Measurements from ENCODE around the gene CEP55.

The CEP55 gene

DNA sequence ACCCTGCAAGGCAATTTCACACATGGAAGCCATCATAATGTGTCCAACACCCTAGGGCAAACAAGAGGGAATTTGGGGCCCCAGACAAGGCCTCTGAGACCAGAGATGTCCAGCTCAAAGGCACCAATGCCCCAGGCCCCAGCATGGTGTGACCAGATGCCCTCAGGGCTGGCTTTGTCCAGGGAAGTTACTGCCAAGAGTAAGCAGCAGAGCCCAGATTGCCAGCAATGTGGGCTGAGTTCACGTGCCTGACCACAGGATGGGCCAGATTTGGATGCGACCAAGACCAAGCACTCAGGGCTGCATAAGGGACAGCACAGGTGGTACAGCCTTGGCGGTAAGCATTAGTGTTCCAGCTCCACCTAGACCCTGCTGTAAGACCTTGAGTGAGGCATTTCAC lies 27.0 kb upstream of the CEP55 start:
- no peak for DNase-seq (ENCODE audit: low read depth in 2 of 2)

DNA sequence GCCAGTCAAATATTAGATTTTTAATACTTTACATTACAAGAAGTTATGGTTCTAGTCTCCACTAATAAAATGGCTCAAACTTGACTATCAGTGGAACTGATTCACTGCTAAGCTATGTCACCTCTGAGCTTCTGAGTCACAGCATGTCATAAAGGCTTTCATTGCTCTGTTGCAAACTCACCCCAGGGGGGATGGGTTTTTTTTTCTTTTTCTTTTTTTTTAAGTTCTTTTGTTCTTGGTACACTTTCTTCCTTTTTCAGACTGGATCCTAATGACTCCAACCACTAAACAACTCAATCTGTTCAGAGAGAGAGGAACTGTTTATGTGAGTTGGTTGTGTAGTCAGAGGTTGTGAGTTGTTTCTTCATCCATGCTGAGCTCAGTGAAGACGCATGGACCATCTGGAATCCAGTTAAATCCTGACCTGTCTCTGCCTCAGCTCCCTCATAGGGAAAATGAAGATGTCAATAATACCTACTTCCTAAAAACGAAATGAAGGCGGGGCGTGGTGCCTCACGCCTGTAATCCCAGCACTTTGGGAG lies 25.2 kb upstream of the CEP55 start:
- no peak for DNase-seq (ENCODE audit: low read depth in 2 of 2)

DNA sequence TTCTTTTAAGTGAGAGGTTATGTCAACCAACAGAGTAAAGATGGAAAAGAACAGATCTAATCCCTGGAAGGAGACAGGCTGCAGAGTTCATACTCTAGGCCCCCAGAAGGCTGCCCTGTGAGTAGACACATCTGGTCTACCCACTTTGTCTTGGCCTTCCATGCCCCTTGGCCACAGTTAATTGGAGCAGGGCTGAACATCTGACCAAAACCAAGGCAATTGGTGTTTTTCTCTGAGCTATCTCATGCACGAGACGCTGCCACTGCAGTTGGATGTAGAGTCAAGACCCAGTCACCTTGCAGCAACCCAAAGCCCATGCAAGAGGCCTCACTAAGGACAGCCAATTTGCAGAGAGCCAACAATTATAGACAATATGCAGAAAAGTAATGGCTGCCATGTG lies 23.3 kb upstream of the CEP55 start:
- DNase-seq (ENCODE audit: low read depth in 2 of 2) = no peak

DNA sequence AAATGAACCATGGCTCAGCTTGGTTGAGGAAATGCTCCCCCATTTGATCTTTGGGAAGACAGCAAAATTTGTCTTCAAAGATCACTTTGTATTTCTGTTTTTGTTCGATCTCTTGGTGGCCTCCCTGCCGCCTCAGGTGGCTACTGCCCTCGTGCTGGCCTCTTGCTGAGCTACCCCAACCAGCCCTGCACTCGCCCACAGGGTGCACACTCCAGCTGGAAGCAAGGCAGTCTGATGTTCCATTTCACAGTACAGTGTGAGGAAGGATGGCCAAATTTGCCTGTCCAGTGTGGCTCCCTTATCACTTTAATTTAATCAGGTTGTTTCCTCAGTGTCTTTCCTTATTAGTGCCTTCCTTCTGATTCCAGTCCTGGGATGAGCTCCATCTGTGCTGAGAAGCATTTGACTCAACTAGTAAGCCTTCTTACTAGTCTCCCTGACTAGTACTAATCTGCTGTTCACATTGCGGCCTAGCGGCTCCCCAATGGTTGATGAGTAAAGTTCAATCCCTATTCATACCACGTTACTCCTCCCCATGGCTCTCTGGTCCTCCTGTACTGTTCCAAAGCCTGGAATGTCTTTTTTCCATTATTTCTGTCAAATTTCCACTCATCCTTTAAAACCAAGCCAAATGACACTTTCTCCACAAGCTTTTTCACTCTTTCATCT lies 22.5 kb upstream of the CEP55 start:
- DNase-seq (ENCODE audit: low read depth in 2 of 2) = no peak

DNA sequence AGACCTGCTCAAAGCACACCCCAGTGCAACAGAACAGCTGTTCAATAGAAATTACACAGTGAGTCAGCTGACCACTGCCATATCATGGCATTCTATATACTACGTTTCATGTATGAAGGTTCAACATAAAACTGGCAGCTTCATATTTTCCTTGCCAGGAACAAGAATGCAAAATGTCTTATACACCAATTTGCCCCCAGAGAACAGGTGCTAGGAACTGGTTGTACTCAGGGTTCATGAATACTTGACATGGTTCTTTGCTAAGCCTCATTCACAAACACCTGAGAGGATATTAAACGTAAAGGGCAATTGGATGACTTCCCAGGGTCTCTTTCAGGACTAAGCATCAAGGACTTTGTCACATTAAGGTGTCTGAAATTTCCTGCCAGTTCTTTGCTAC lies 21.2 kb upstream of the CEP55 start:
- no peak for DNase-seq (ENCODE audit: low read depth in 2 of 2)

DNA sequence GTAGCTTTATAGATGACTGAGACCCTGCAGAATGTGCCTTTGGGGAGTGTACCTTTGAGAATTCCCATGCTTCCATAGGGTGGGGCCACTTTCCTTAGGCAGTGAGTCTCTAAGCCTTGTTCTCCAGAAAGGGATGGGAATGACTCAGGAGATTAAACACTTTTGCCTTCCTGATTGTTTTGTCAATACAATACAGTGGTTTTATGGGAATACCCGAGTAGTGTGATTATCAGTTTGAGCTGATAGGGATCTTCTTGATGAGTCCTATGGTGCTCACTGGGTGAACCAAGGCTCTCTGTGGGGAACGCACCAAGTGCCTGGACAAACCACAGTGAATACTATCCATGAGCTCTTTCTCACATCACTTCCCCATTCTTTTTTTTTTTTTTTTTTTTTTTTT lies 20.5 kb upstream of the CEP55 start:
- no peak for DNase-seq (ENCODE audit: low read depth in 2 of 2)

DNA sequence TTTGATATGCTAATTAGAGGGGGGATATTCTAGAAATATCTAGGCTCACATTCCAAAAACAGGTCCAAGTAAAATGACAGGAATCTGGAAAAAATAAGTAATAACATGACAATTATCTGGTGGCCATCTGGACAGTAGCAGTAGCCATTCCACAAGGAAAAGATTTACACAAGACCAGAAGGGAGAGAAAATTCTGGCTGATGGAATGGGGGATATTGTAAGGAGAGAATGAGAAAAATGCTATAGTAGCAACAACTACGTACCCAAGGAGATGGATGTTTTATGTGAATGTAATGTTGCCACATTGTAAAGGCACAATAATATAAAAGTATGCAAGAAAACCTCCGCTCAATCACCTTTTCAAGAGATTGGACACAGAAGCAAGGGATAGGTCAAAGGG lies 19.7 kb upstream of the CEP55 start:
- DNase-seq (ENCODE audit: low read depth in 2 of 2) = no peak

DNA sequence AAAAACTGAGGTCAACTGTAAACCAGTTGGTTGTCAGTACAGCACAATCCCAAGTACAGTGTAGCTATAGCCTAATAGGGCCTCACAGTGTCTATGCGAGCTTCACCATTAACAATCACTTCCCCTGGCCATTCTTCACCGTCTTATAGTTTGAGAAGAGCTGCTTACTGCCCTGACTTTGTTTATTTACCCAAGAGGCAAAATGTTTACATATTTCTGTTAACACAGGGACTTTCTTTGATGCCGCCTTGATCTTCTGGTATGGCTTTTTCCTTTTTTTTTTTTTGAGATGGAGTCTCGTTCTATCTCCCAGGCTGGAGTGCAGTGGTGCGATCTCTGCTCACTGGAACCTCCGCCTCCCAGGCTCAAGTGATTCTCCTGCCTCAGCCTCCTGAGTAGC lies 17.5 kb upstream of the CEP55 start:
- no peak for DNase-seq (ENCODE audit: low read depth in 2 of 2)

DNA sequence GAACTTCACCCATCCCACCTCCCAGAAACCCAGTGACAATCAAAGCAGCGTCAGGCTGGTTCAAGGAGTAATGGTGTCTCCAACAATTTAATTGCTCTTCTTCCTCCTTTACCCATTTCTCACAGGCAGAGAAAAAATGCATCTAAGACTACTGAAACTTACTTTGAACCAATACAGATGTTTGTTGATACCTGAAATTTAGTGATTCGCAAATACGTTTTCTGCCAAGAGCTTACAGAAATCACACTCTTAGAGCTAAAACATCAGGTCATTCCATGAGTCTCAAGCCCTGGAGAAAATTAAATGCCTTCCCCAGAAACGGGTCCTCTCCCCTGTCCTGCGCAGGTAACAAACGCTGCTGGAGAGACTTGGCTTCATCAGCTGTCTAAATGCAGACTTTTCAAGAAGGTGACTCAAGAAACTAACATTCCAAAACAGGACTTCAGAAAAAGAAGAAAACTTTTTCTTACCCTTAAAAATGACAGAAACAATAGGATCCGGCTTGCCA lies 14.7 kb upstream of the CEP55 start:
- no peak for DNase-seq (ENCODE audit: low read depth in 2 of 2)

DNA sequence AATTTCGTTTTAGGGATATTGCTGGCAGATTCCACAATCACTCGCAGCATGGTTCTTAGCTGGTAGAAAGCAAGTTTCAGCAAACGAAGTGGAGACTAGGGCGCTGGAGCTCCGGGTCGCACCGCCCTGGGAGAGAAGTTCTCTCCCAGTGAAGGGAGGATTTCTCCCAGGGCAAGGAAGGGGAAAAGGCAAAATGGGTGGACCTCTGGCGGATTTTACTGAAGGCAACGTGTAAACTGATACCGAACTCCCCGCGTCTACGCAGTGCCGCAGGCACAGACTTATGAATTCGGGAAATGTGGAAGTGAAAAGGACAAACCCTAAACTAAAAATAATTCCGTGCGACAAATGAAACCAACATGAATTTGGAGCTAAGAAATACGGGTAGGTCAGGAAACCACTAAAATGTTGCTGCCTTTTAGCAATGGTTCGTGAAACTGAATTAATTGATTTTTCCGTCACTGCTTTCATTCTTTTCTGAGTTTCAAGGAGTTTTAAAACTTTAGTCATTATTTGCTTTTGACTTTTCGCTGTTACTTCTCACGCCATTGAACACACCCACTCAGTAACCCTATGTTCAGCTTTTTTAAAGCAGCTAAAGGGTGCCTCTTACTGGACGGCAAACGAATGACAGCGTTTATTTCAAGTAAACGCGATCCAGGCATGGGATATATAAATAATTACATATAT lies 14.1 kb upstream of the CEP55 start, which contains the start of gene MYOF:
MYOF (minus strand) TSS at position 190 of the 690 bp plus-strand sequence; CDS start at position 50, 140 bp downstream.
- no peak for DNase-seq (ENCODE audit: low read depth in 2 of 2)

DNA sequence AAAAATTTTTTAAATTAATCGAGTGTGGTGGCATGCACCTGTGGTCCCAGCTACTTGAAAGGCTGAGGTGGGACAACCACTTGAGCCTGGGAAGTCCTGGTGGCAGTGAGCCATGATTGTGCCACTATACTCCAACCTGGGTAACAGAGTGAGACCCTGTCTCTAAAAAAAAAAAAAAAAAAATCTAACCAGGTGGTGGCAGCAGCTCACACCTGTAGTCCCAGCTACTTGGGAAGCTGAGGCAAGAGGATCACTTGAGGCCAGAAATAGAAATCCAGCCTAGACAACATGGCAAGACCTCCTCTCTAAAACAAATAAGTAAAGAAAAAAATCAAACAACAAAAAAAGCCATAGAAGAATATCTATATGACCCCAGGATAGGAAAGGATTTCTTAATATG lies 10.7 kb upstream of the CEP55 start:
- no peak for DNase-seq (ENCODE audit: low read depth in 2 of 2)

DNA sequence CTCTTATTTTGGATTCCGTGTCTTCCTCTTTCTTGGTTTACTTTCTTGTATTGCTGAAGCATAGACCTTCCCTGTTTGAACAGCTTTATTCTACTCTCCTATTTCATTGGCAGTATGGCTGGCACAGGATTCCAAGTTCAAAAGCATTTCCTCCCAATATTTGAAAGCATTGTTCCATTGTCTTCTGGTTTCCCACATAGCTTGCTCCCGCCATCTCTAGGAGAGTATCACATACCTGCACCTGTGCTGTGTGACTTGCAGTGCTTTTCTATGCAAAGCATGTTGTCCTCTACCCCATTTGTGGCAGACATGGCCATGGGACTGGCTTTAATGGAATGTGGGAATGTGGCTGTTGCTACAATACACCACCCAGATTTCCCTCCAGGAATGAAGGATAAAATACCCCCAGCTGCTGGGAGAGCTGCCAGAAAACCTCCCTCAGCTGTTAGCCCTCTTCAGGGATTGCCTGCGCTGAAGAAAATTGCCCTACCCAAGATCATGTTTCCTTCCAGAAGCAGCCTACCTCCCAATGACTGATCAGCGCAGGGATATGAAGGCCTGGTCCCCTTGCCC lies 7.4 kb upstream of the CEP55 start:
- DNase-seq (ENCODE audit: low read depth in 2 of 2) = no peak

DNA sequence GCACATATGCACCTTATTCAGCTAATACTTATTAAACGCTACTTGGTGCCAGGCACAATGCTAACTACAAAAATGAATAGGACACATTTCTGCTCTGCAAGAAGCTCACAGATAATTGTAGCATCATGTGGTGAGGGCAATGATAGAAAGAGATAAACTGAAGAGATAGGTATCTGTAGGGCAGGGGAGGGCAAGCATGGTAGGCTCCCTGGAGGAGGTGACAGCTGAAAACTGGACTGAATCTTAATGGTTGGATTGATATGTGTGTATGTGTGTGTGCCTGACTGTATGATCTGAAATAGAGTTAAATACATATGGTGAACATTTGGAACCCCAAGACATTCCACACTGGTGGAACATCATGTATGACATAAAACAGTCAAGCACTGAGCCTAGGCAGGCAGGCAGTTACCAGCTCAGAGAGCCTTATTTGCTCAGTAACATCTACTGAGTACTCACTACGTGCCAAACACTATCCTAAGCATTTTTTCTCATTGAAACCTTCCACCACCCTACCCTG lies 4.8 kb upstream of the CEP55 start:
- no peak for DNase-seq (ENCODE audit: low read depth in 2 of 2)

DNA sequence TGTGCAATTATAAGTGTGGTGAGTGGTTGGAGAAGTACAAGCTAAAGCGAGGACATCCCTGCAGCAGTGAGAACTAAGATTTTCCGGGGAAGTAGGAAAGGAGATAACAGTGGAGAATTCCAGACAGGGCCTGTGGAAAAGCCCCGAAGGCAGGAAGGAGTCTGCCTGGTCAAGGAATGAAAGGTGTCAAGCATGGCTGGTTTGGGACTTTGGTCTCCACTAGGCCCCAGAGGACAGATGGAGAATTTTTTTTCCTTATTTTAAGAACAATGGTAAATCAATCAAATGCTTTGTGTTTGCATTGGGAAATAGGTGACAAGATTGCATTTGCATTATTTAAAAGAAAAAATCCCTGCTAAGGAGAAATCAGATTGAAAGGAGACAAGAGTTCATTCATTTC lies 3.2 kb upstream of the CEP55 start:
- no peak for DNase-seq (ENCODE audit: low read depth in 2 of 2)

DNA sequence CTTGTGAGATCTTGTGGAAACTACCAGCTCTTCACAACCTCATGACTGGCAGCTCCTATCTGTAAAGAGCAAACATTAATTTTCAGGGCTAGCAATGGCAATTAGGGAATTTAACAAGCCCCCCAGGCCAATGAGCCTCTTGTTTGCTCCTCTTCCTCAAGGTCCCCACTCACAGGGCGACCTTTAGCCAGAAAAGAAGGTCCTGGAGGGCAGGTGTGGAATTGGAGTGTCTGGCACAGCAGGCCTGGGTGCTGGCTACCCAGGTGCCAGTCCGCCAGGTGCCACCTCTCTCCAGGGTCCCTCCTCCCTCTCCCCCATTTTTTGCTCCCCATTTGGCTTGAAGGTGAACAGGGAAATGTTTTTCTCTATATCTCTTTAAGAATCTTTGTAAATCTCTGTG lies 1.9 kb upstream of the CEP55 start:
- DNase-seq (ENCODE audit: low read depth in 2 of 2) = no peak

DNA sequence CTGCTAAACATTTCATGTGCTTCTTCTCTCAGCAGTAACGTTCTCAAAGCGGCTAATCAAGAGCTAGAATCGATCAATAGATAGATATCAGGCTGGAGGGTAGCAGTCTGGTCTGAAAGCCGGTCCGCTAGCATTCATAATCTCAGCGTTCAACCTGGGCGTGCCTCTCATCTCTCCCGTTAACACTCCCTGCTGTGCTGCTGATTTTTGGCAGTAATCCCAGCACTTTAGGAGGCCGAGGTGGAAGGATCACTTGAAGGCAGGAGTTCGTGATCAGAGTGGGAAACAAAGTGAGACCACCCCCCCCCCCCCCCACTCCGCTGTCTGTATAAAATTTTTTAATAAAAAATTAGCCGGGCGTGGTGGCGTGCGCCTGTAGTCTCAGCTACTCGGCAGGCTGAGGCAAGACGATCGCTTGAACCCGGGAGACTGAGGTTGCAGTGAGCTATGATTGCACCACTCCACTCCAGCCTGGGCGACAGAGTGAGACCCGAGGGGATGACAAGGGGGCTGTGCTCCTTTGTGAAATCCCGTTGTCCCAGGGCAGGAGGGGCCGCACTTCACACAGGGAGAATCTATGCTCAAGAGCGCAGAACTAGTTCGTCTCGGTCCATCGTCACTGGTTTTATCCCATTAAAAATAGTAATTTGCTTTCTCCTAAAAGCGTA lies 624 bp upstream of the CEP55 start:
- no peak for DNase-seq (ENCODE audit: low read depth in 2 of 2)

DNA sequence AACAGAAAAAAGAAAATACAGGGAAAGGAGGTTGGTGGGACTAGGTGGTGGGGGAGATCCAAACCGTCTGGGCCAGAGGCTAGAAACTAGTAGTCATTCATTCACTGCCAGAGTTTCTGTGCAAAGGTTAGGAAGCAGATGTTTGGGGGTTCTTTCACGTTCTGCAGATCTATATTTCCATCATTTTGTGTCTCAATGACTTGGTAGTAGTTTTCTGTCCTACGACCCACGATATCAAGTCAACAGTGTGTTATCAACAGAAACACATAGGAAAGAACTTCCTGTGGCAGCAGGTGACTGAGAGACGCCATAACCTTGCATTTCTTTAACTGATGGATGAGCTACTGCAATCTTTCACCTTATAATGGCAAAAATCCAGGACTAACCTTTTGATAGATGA lies 1.8 kb downstream of the CEP55 start:
- no peak for DNase-seq (ENCODE audit: low read depth in 2 of 2)

DNA sequence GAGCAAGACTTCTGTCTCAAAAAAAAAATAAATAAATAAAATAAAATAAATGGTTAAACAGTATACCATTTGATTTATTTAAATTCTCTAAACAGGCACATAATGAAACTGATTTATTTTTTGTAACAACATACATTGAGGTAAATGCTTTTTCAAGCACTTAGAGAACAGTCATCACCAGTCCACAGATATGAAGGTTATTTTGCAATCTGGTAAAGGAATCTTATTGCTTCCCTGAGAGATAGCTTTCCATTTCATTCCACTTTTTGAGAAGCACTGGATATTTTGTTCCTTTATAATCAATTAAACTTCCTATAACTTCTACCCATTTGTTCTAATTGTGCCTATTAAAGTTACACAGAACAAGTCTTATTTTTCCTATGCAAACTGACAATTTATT lies 5.2 kb downstream of the CEP55 start:
- DNase-seq (ENCODE audit: low read depth in 2 of 2) = no peak

DNA sequence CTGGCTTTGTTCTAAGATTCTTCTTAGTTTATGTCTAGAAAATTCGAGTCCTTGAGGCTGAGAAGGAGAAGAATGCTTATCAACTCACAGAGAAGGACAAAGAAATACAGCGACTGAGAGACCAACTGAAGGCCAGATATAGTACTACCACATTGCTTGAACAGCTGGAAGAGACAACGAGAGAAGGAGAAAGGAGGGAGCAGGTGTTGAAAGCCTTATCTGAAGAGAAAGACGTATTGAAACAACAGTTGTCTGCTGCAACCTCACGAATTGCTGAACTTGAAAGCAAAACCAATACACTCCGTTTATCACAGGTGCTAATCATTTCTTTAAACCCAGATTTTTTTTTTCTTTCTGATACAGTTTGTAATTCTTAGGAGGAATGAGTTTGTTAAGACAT lies 6.7 kb downstream of the CEP55 start:
- DNase-seq (ENCODE audit: low read depth in 2 of 2) = no peak

DNA sequence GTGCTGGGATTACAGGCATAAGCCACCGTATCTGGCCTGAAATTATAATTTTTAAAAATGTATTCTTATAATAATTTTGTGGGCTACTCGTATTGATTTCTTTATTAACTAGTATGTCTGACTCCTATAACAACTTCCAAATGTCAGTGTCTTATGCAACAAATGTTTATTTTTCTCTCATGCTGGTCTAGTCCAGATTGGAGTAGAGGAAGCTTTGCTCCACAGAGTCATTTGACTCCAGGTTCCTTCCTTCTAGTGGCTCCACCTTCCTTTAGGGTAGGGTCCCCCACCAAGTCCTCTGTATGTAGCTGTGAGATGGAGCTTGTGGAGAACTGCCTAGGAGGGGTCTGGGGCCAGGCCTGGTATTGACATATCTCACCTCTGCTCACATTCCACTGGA lies 8.7 kb downstream of the CEP55 start:
- DNase-seq (ENCODE audit: low read depth in 2 of 2) = no peak

DNA sequence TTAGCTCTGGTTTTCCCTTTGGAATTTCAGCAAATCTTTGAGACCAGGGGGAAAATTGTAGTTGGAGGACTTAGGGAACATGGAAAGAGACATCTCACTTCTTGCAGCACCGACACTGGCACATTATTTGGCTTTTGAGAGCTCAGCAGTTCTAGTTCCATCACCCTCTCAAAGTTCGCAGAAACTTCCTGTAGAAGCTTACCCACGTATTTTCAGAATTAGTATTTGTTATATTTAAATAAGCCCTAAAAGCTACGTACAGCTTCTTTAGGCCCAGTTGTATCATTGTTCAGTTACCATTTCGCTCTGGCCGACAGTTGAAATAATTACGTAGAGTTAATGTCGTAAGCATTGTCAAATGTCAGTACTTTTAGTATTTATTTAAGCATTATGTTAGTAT lies 13.4 kb downstream of the CEP55 start:
- no peak for DNase-seq (ENCODE audit: low read depth in 2 of 2)

DNA sequence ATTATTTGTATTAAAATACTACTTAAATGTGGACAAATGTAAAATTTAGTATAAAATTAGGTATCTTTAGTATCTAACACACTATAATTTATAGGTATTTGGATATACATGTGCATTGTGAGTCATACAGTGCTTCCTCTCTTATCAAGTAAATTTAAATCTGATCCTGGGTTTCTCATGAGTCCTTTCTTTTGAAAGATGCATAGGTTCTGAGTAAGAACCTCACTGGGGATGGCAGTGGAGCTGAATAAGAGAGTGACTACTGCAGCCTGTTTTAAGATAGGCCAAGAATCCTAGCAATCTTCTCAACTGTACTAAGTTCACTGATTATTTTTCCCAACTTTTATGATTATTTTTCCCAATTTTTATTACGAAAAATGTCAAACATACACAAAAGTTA lies 16.2 kb downstream of the CEP55 start:
- no peak for DNase-seq (ENCODE audit: low read depth in 2 of 2)
